CD4-positive, alpha-beta T cell treated with Interleukin-1 beta for 1 hour (primary cell): Measurements from ENCODE around the gene CAPN11.

ENCODE experiments used
- DNase-seq, 2 donors: peaks; one replicate each; pipeline ENCODE4 v3.0.0-alpha.2; 2020 to 2022

Gene CAPN11

DNA sequence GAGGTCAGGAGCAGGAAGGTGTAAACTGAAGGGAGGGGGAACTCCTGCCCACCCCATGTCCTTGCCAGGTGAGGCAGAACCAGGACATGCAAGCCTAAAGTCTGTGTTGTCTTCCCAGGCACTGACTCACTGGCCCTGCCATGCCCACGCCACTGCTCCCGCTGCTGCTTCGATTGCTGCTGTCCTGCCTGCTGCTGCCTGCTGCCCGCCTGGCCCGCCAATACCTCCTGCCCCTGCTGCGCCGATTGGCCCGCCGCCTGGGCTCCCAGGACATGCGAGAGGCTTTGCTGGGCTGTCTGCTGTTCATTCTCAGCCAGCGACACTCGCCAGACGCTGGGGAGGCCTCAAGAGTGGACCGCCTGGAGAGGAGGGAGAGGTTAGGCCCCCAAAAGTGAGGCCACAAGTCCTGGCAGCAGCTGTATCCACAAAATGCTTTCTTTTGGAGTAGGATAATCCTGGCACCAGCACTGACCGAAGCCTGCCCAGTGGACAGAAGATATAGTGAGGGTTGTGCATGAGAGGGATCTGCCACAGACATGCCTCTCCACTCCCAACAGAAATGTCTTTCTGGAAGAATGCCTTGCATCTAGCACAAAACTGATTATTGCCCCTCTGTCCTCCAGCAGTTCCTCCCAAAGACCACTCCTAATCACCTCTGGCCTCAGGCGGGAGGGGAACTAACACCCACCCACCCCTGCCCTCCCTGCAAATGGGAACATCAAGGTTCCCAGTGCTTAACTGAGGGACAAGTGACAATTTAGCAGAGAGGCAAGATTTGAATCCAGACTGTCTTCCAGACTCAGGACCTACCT lies 58.9 kb downstream of the CAPN11 start:
- no peak for DNase-seq

DNA sequence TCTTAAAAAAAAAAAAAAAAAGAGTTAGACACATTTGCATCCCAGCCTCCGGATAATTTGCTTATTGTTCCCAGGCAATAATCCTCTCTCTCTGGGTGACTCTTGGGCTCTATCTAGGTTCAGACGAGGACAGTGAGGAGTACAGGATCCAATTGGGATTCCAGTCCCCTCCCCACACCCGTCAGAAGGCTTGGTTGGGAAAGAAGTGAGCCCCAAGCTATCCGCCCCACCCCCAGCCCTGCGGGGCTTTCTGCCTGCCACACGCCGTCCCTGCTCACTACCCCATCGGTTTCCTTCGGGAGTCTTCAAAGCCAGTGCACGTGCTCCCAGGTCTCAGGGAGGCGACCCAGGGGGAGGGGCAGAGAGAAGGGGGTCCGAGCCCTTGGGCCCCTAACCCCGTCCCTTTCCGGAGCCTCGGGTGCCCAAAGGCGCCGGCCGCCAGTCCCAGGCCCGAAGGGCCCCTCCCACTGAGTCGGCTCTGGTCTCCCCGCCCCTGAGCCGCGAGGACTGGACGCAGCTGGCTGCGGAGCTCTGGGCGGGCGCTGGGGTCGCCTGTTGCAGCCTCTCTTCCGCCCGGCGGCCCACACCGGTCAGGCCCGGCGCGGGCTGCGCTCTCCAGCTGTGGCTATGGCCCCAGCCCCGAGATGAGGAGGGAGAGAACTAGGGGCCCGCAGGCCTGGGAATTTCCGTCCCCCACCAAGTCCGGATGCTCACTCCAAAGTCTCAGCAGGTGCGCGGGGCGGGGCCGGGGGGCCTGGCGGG lies 60.6 kb downstream of the CAPN11 start:
- DNase-seq = peak; percentile 17 to 40

DNA sequence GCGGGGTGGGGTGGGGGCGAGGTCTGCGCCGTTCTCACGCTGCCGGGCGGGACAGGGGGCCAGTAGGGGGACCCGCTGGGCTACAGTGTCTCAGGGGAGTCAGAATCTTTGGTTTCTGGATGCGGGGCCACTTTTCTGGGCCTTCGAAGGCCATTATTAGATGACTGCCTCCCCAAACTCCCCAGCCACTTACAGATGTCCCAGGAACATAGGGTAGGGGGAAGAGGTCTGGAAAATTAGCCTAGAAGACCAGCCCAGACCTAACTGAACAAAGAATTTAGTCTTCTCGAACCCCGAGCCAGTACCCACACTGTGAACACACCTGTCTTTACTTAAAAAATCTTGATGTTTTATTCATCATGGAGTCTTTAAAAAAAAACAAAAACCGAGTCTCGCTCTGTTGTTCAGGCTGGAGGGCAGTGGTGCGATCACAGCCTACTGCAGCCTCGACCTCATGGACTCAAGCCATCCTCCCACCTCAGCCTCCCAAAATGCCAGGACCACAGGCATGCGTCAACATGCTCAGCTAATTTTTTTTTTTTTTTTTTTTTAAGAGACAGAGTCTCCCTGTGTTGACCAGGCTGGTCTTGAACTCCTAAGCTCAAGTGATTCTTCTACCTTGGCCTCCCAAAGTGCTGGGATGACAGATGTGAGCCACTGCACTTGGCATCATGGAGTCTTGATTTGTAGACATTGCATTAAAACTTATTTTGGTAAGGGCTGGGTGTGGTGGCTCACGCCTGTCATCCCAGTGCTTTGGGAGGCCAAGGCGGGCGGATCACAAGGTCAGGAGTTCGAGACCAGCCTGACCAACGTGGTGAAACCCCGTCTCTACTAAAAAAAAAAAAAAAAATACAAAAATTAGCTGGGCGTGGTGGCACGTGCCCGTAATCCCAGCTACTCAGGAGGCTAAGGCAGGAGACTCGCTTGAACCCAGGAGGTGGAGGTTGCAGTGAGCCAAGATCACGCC lies 61.5 kb downstream of the CAPN11 start:
- DNase-seq = no peak

DNA sequence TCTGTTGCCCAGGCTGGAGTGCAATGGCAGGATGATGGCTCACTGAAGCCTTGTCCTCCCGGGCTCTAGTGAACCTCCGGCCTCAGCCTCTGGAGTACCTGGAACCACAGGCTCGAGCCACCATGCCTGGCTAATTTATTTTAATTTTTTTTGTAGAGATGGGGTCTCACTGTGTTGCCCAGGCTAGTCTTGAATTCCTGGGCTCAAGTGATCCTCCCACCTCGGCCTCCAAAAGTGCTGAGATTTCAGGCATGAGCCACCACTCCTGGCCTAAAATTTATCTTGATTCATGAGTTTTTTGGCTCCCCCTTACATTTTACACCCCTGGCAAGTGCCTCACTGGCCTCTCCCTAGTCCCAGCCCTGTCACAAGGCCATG lies 62.3 kb downstream of the CAPN11 start:
- DNase-seq = no peak

DNA sequence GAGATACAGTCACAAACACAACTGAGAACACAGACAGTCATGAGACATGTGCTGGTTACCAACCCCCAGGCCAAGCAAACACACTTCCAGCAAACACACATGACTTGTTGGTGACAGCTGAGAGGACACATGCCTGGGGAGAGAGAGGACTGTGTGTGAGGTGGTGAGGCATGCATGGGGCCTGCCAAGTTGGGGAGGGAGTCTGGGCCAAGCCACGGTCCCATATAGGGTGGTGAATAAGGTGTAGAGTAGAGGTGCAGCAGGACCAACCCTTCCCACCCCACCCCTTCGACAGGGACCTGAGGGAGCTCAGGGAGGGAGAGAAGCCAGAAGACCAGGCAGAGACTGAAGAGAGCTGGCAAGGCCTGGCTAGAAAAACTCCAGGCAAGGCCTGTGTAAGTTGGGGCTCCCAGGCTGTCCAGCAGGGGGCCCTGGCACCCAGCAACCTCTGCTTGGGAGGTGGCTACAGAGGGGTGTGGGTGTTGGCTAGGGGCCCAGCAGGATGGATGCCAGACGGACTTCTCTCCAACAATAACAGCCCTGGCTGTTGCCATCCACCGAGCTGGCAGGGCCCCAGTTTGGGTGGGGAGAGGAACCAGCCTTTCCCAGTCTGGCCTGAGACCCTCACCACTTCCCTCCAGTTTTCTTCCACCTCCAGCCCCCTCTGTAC lies 62.8 kb downstream of the CAPN11 start:
- DNase-seq = peak; percentile 80 to 81

DNA sequence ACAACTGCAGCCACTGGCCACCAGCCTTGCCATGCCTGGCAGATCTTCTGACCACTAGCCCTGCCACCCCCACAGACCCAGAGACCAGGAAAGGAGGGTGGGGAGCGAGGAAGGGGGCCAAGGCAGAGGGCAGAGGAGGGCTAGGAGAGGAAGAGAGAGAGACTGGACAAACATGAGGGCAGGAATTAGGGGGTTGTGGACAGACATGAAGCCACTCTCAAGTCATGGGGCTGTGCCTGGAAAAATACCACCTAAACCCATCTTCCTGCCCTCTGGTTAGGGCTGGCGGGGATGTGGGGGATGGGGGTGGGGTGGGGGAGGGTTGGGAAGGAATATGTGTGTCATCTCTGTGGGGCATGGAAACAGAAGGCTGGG lies 63.3 kb downstream of the CAPN11 start:
- DNase-seq = no peak

DNA sequence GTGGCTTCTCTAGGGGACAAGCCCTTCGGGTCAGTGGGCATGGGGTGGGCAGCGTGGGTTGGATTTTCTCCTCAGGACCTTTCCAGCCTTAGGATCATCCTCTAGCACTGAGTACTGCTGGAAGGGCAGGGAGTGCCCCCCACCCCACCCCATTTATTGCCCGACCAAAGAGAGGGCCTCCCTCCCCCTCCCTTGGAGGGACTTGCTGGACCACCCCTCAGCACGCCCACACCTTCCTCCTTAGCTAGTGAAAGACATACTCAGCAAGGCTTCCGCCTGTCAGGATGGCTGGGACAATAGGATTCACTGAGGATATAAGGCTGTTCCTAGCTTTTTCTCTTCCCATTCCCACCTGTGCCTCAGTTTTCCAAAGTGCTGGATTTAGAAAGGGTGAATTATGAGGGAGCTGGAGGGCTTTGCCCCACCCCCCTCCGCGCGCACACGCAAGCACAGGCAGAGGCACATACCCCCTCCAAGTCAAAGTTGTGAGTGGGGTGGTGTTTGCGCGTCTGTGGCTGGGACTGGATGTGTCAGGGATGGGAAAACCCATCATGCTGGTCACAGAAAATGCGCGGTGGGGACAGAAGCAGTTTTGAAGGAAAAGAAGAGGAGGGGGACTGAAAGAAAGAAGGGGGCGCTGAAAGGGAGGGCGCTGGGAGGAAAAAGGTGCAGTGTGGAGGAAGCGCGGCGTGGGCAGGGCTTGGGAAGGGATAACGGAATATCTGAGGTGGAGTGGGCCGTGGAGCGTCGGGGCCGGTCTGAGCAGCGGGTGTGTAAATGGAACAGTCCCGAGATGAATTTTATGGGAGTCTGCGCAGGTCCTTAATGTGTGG lies 64.1 kb downstream of the CAPN11 start:
- no peak for DNase-seq

DNA sequence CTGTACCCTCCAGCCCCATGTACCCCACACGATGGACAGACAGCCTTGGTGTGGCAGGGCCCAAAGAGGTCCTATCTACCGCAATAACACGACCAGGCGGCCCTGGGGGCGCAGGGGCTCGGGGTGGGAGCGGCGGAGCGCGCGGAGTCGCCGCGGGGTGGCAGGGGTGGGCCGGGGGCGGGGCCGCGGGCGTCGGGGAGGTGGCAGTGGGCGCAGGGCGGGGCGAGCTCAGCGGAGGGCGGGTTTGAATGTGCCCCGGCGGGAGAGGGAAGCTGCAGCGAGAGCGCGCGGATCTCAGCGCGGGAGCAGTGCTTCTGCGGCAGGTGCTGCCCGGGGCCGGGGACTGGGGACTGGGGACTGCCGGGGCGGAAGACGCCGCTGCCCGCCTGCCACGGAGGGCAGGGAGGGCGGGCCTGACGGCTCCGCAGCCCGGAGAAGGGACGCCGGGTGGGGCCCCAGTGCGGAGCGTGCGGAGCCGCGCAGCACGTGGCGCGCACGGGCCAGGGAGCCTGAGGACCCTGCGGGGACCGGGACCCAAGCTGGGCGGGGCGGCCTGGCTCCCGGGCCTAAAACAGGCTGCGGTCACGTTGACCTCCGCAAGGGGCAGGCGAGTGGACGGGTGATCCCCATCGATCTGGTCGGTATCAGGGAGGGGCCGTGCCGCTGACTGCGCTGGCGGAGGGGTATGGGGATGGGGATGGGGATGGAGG lies 64.9 kb downstream of the CAPN11 start, which contains the start of gene SLC29A1:
SLC29A1 (plus strand) TSS at position 277 of the 710 bp plus-strand sequence. CDS start 3,719 bp downstream, outside the sequence.
- peak; percentile 83 to 87 for DNase-seq

DNA sequence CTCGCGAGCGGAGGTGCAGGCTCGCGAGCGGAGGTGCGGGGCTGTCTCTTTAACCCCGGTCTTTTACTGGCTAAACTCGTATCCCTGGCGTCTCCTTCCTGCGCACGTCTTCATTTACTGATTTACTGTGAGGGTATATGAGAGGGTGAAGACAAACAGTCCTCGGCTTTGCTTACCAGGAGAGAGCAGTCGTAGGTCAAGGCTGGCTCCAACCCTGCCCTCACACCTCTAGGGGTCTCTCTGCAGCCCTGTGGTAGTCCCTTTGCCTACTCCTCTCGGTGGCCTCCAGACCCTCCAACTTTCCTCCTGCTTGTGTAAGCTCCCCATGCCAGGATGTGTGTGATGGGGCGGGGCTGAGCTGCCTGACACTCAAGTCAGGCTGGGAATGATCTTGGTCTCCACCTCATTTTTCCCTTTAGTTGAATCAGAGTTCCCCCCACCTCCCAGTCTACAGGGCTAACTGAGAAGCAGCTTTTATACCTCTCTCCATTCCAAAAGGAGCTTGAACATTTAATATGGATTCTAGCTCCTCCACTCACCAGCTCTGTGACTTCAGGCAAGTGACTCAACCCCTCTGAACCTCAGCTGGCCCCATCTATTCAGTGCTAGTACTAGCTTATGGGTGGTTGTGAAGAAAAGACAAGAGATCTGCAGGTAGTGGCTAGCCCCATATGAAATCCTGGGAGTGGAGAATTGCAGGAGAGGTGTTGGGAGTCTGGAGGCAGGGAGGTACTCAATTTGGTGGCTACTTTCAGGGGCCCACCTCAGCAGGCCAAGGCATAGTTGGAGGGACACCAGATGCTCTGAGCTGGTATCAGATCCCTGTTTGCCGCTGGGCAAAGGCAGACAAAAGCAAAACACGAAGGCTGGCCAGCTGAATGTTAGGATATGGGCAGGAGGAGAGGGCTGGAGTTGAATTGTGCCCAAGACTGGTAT lies 65.7 kb downstream of the CAPN11 start:
- DNase-seq = no peak

DNA sequence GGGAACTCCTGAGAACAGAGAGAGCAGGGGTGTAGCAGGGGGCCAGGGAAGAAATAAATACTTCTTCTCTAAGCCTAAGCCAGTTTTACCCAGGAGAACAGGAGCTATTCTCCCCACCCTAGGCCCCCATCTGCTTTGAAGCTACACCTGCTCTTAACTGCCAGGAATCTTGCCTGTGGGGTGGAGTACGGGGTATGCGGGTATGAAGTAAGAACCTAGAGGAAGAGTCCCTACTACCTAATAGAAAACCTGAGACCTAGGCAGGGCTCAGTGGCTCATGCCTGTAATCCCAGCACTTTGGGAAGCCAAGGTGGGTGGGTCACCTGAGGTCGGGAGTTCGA lies 66.3 kb downstream of the CAPN11 start:
- DNase-seq = no peak

DNA sequence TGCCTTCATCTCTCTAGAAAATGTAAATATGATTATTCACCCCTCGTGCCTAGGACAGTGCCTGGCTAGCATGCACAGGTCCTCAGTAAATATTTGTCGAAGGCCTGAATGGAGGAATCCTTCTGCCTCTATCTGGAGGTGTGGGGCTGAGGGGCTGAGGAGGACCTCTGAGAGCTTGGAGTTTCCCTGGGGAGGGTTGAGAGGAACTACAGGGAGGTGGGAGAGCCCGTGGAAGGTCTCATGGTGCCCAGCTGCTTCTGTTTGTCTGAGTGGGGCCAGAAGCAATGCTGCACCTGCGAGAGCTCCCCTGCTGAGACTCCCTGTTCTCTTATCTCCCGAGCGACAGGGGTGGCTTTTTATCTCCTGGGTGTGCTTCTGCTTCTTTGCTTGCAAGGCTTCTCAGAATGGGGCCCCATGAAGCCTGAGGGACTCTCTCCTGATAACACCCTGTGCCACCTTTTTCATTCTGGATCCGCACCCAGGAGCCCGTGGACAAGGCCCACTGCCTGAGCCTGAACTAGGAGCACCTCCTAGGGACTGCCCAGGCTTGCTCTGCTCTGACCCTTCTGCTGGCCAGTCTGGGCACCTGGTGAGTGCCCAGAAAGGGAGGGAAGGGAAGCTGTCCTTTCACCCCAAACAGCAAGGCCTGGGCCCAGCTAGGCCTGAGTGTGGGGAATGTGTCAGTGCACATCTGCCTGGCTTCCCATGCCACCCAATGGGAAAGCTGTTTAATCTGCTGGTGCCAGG lies 67.1 kb downstream of the CAPN11 start:
- DNase-seq = no peak

DNA sequence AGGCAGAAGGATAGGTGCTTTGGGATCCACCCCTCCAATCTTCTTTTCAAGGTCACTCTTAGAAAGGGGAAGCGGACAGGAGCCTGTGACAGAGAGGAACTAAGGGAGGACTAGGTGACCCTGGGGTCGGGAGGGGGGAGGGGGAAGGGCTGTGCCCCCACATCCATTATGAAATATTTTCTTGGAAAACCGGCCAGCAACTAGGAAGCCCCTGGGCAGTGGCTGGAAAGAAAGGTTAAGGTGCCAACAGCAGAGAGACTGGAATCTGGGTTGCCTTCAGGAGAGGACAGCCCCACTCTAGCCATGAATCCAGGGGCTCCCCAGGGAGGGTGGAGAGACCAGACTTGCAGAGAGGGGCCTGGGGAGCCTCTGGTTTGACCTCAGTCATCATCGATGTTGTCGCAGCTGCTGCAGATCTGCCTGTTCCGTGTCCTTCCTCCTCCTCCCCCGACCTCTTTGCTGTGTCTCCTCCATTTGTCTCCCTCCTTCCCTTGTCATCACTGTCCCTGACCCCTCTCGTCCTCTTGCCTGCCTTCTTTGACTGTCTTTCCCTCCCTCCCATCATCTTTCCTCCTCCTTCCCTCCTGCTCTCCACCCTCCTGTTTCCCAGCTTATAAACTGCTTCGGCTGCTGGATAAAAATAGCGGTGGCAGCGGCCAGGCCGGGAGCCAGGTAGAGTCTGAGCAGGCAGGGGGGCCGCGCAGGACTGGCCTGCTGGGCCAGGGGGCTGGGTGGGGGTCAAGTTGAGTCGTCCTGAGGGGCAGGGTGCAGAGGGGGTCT lies 67.9 kb downstream of the CAPN11 start:
- no peak for DNase-seq

DNA sequence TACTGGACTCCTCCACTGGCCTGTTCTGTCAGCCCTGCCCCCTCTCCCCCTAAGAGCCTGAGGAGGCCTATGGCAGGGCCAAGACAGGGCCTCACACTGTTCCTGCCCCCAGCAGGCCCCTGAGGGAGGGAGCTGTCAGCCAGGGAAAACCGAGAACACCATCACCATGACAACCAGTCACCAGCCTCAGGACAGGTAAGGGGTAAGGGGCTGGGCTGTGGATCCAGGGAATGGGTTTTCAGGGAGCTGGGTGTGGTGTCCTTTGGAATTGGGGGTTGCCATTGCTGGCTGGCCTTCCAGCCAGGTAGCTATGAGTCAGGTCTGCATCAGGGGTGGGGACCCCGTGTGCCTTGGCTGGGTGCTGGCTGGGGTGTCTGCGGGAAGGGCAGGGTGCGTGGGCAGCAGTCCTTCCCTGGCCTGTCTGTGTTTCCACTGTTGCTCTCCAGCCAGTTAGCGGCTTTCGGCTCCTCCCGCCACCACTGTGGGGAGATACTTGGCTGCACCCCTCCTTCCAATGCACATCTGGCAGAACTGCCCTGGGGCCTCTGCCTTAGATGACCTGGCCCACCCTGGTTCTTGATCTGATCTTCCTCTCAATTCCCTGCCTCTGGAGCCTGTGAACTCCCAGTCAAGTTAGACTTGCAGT lies 68.7 kb downstream of the CAPN11 start:
- no peak for DNase-seq

DNA sequence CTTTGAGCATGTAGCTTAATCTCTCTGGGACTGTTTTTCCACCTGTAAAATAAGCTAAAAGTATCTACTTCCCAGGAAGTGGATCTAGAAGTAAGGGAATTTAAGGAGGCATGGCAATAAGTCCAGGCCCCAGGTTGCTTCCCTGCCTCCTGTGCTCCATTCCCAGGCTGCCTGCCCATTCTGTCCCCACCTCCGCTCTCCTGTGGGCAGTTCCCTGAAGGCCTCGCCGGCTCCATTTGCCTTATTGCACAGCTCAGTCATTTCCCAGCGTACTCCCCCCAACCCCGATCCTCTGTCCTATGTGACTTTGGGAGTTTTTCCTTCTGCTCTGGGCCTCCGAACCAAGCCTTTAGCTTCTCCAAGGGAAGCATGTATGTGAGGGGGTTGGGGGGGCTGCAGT lies 69.4 kb downstream of the CAPN11 start:
- DNase-seq = no peak

DNA sequence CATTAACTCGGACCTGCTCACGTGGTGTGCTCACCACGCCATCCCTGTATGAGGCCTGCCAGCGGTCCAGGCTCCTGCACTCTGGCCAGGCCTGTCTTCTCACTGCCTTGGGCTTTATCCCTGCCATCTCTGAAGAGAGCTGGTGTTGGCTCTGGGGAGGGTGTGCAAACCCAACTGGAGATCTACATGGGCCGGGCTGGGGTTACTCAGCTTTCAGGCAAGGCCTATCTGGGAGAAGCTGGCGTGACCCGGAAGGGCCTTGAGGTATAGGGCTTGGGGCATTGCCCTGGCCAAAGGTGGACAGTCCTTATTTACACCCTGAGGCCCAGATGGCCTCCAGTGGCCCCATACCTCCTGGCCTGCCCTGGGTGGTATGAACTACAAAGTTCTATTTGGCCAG lies 69.8 kb downstream of the CAPN11 start:
- DNase-seq = no peak

DNA sequence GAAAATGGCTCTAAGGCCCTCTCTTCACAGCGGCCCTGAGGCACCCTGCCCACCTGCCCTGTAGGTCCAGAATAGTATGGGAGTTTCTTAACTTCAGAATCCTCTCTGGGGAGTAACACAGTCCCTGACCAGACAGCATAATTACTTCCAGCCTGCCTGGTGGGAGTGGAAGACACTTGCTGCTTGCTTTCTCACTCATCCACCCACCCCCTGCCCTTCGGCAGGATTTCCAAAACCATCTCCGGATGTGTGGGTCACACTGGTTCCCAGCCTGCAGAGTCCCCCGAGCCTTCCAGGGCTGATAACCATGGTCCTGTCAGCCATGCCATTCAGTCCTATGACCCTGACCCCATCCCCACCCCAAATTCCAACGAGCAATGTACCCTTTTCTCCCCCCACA lies 70.2 kb downstream of the CAPN11 start:
- no peak for DNase-seq

DNA sequence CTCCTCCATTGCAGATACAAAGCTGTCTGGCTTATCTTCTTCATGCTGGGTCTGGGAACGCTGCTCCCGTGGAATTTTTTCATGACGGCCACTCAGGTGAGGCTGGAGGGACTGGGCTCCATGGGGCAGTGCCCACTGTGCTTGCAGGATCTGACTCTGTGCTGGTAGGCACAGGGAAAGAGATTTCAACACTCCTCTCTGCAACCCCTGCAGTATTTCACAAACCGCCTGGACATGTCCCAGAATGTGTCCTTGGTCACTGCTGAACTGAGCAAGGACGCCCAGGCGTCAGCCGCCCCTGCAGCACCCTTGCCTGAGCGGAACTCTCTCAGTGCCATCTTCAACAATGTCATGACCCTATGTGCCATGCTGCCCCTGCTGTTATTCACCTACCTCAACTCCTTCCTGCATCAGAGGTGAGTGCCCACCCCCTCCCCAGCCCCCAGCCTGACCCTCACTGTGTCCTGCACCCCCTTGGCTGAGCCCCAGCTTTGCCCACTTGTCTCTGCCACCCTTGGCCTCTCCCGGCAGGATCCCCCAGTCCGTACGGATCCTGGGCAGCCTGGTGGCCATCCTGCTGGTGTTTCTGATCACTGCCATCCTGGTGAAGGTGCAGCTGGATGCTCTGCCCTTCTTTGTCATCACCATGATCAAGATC lies 70.9 kb downstream of the CAPN11 start:
- no peak for DNase-seq
